T-helper 1 cell treated with Interleukin-12 subunit alpha and Interleukin-12 subunit beta and Interleukin-4 antibody, amounts not matched to agents 30 μg/mL and 1 μg/mL, for 36 hours (primary cell): ENCODE data around the gene WIPI1.

Experiments used
- H3K27ac Mint-ChIP-seq: one replicate; pipeline ENCODE4 v1.8.0; 2021; ENCODE audit warnings: mild to moderate bottlenecking, mixed read lengths
- H3K27me3 Mint-ChIP-seq: one replicate; pipeline ENCODE4 v1.8.0; 2021; ENCODE audit warnings: low read depth, mixed read lengths
- H3K36me3 Mint-ChIP-seq: one replicate; pipeline ENCODE4 v1.8.0; 2021; ENCODE audit warnings: low read depth, mixed read lengths
- H3K4me1 Mint-ChIP-seq: one replicate; pipeline ENCODE4 v1.8.0; 2021; ENCODE audit warnings: low read depth, mixed read lengths
- H3K4me3 Mint-ChIP-seq: one replicate; pipeline ENCODE4 v1.8.0; 2021; ENCODE audit warnings: mild to moderate bottlenecking, moderate library complexity, mixed read lengths
- H3K9me3 Mint-ChIP-seq: one replicate; pipeline ENCODE4 v1.8.0; 2021; ENCODE audit warnings: mixed read lengths

The WIPI1 gene

GRCh38 chr17:68470961-68471360 is 13.7 kb upstream of the WIPI1 start:
- Mint-ChIP-seq H3K36me3 (no peaks in the 10 kb centered on the region), H3K27ac (no peak overlapping the region), H3K27me3 (peaks cover 47% of the 10 kb centered on the region), H3K9me3 (no peaks in the 10 kb centered on the region), H3K4me1 (no peaks in the 10 kb centered on the region), H3K4me3 (no peak overlapping the region)

DNA sequence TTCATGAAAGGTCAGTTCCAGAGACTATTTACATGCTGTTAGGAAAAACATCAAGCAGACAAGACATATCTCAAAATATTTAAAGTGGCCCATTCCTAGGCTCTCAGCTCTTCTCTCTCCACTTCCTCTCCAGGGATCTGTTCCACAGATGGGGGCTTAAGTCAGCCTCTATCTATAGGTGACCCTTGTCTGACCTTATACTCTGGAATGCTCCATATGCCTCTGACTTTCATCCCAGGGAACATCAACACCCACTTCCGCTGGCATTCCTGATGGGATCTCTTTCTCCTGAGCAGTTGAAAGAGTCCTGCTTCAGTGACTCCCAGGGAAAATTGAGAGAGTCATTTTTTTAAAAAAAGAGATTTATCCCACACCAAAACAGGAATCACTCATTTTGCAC is 11.5 kb upstream of the WIPI1 start:
- Mint-ChIP-seq H3K27me3 (peaks cover 38% of the 10 kb centered on the region), H3K27ac (no peak overlapping the region), H3K9me3 (no peaks in the 10 kb centered on the region)

DNA sequence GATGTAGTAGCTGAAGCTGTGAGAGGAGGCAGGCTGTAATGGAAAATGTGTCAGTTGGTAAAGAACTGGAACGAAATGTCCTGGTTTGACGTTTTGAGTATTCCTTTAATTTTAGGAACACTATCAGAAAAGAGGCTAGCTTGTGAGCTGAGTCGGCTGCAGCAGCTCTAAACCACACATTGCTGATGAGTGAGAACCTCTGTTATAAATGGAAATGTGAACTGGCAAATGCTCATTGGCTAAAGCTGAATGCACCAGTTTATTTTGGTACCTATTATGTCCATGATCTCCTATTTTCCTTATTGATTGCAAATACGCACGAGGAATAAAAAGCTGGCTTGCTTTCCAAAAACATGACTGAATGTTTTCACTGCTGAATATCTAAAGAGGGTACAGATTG is 11.0 kb upstream of the WIPI1 start:
- Mint-ChIP-seq H3K4me1 (peaks cover 5% of the 10 kb centered on the region), H3K4me3 (no peak overlapping the region), H3K27me3 (peaks cover 38% of the 10 kb centered on the region), H3K9me3 (no peaks in the 10 kb centered on the region), H3K27ac (no peak overlapping the region), H3K36me3 (no peaks in the 10 kb centered on the region)

More for the DNA sequence above, 11.5 kb upstream of the WIPI1 start:
- peaks cover 3% of the 10 kb centered on the region for H3K4me1 Mint-ChIP-seq
- H3K4me3 Mint-ChIP-seq, result no peak overlapping the region
- no peaks in the 10 kb centered on the region for H3K36me3 Mint-ChIP-seq

- Mint-ChIP-seq H3K27ac (peak overlapping the region; percentile 75), H3K27me3 (peaks cover 14% of the 10 kb centered on the region), H3K9me3 (no peaks in the 10 kb centered on the region), H3K4me1 (peaks cover 49% of the 10 kb centered on the region), H3K4me3 (peak overlapping the region; percentile 15), H3K36me3 (no peaks in the 10 kb centered on the region)
Measured at GRCh38 chr17:68463211-68464019, 6.1 kb upstream of the WIPI1 start.

DNA sequence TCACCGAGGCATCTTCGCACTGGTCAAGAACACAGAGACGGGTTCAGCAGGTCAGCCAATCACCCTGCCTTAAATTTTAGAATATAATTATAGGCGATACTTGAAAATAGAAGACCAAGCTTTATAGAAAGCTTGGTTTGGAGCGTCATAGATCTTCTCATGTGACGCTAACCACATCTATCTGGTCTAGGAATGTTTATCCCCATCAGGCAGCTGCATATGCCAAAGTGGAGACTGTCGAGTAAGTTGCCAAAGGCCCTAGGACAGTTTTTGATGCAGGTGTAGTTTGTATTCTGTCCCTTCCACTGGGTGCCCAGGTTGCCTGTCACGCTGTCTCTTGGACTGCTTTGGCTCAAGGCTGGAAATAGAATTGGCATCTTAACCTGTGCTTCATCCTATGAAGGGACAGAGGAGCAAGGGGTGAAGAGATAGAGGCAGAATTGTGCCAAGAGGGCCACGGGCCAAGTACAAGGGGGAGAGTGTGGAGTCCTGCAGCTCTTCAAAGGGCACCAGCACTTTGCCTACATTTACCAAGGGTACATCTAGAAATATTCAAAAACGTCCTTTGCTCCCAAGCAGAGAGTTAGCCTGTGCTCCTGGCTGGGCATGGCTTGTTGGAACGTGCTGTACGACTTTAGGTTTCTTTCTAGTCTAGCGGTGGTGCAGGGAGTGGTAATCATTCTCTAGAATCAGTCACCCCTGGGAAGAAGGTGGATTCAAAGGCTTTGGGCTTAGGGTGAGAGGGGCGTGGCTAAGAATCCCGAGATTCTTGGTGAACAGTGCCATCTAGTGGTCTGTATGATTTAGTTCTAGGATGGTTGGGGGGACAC is 5.3 kb upstream of the WIPI1 start:
- no peaks in the 10 kb centered on the region for H3K9me3 Mint-ChIP-seq

GRCh38 chr17:68461589-68461988 is 4.3 kb upstream of the WIPI1 start:
- Mint-ChIP-seq H3K27ac (peak overlapping the region; percentile 92), H3K4me1 (peaks cover 58% of the 10 kb centered on the region), H3K27me3 (no peaks in the 10 kb centered on the region), H3K9me3 (no peaks in the 10 kb centered on the region), H3K4me3 (peak overlapping the region; percentile 52), H3K36me3 (no peaks in the 10 kb centered on the region)

More for the DNA sequence above, 5.3 kb upstream of the WIPI1 start:
- Mint-ChIP-seq H3K4me3 (peak overlapping the region; percentile 15), H3K36me3 (no peaks in the 10 kb centered on the region), H3K27me3 (peaks cover 6% of the 10 kb centered on the region), H3K27ac (peak overlapping the region; percentile 92), H3K4me1 (peaks cover 55% of the 10 kb centered on the region)

- Mint-ChIP-seq H3K4me3 (peak overlapping the region; percentile 52), H3K27ac (peak overlapping the region; percentile 92), H3K4me1 (peaks cover 62% of the 10 kb centered on the region), H3K36me3 (no peaks in the 10 kb centered on the region), H3K27me3 (no peaks in the 10 kb centered on the region), H3K9me3 (no peaks in the 10 kb centered on the region)
Measured at GRCh38 chr17:68461122-68461539, 3.8 kb upstream of the WIPI1 start.

DNA sequence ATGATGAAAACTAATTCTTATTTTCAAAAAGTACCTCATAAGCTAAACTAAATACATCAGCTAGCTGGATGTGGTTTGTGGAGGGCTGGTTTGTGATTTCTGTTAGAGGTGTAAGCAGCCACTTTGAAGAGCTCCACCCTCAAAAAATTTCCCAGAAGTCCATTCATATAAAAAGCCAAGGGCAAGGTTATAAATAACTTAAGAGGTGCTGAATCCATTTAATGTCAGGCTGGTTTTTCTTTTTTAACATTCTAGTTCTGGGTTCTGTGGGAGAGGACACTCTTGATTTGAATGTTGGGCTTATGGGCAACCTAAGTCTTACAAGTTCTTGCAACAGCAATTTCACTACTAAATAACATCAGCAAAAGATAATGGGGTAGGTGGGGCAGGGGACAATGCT is 3.4 kb upstream of the WIPI1 start:
- no peaks in the 10 kb centered on the region for H3K36me3 Mint-ChIP-seq
- peak overlapping the region; percentile 52 for H3K4me3 Mint-ChIP-seq
- H3K4me1 Mint-ChIP-seq, result peaks cover 65% of the 10 kb centered on the region
- H3K9me3 Mint-ChIP-seq, result no peaks in the 10 kb centered on the region
- peak overlapping the region; percentile 92 for H3K27ac Mint-ChIP-seq
- H3K27me3 Mint-ChIP-seq, result no peaks in the 10 kb centered on the region

GRCh38 chr17:68460146-68460545 is 2.9 kb upstream of the WIPI1 start:
- Mint-ChIP-seq H3K4me1 (peaks cover 64% of the 10 kb centered on the region), H3K4me3 (peak overlapping the region; percentile 52)

DNA sequence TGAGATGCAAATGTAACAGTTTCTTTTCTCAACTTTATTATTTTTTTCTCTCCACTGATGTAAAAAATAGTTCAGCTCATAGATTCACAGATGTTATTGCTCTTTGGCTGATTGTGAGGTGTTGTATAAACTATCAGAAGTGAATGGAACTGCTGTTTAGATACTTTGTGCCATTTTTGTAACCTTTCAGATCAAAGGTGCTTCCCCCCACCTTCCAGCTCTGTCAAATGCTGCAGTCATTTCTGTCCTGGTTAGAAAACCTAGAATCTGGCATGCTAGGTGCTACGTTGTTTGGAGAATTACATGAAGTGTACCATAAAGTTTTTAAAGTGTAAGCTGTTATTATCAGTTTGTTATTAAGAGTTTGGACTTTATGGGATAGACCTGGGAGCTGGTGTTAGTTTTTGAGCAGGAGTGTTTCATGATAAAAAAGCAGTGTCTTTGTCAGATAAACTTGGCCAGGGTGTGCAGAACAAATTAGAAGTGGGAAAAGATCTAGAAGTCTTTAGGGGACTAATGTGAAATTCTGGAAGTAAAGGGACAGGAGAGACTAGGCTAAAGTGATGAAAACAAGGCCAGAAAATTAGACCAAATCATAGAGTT is 1.8 kb upstream of the WIPI1 start:
- Mint-ChIP-seq H3K36me3 (no peaks in the 10 kb centered on the region), H3K27ac (peak overlapping the region; percentile 85), H3K4me3 (peak overlapping the region; percentile 61), H3K4me1 (peaks cover 72% of the 10 kb centered on the region), H3K27me3 (no peaks in the 10 kb centered on the region), H3K9me3 (no peaks in the 10 kb centered on the region)

More at GRCh38 chr17:68460146-68460545, 2.9 kb upstream of the WIPI1 start:
- H3K36me3 Mint-ChIP-seq, result no peaks in the 10 kb centered on the region
- no peaks in the 10 kb centered on the region for H3K27me3 Mint-ChIP-seq
- H3K9me3 Mint-ChIP-seq, result no peaks in the 10 kb centered on the region
- peak overlapping the region; percentile 92 for H3K27ac Mint-ChIP-seq

DNA sequence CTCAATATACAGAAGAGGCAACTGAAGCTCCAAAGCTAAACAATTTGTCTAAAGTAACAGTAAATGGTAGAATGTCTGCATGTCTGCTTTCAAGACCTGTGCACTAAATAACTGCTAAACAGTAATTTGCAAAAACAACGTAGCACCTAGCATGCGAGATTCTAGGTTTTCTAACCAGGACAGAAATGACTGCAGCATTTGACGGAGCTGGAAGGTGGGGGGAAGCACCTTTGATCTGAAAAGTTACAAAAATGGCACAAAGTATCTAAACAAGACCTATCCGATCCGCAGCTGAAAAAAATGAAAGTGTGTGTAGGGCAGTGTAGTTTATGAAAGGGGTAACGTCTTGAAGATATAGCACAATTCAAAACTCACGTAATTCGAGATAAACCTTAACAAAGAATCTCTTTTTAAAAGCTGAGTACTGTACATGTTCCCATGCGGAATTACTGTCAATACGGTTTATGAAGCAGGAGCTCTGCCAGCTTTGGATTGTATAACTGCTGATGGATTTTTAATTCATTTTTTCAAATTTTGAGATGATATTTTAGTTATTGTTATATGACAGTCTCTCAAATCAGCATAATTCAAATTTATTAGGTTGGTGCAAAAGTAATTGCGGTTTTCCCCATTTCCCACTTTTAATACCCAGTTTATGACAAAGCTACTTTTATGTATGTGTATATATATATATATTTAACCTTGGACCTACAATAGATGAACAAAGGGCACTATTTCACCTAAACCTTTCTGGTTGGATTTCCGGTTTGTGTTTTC is 1.2 kb upstream of the WIPI1 start:
- Mint-ChIP-seq H3K27me3 (no peaks in the 10 kb centered on the region), H3K9me3 (no peaks in the 10 kb centered on the region), H3K4me3 (peak overlapping the region; percentile 69), H3K27ac (peak overlapping the region; percentile 92), H3K36me3 (peaks cover 4% of the 10 kb centered on the region), H3K4me1 (peaks cover 71% of the 10 kb centered on the region)

GRCh38 chr17:68457539-68458259 is 403 bp upstream of the WIPI1 start:
- Mint-ChIP-seq H3K36me3 (peaks cover 8% of the 10 kb centered on the region), H3K27me3 (no peaks in the 10 kb centered on the region), H3K4me1 (peaks cover 68% of the 10 kb centered on the region), H3K27ac (peak overlapping the region; percentile 92), H3K4me3 (peak overlapping the region; percentile 69), H3K9me3 (no peaks in the 10 kb centered on the region)

DNA sequence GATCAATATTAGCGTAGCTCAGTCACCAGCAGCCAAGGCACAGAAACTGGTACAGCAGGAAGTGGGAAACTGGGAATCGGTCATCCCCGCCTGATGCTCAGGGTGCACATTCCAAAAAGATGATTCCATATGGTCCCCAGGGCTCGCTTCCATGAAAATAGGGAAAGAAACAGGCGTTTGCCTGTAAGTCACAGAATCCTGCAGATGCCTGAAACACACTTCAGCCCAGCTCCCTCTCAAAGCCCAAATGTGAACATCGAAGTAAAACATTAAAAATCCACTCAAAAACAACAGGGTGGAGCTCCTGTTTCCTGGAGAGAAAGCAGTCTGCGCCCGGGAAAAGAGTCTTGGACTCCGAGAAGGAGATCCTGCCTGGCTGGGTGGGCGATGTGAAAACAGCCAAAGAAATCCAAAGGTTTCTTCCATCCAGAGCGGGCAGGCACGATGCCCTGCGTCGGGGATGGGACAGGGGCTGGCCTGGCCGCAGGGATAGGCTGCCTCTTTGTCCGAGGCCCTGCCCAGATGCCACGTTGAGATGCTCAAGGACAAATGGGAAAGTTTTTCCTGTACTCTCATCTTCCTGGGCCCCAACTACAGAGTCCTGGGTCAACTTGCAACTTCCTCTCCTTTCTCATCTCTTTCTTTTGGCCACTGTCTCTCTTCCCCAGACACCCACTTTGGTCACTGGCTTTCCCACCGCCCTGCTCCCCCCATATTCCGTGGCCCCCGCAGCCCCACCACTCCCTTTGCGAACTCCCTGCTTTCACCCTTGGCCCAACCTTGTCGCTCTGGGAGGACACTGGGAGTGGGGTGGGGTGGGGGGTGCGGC is 743 bp downstream of the WIPI1 start:
- Mint-ChIP-seq H3K27ac (peak overlapping the region; percentile 79), H3K27me3 (no peaks in the 10 kb centered on the region), H3K36me3 (peaks cover 11% of the 10 kb centered on the region), H3K9me3 (no peaks in the 10 kb centered on the region), H3K4me3 (peak overlapping the region; percentile 91), H3K4me1 (peaks cover 59% of the 10 kb centered on the region)
